ENCODE measurements around the gene PHAF1.

The PHAF1 gene

GRCh38 chr16:67196881-67197280 lies 87.1 kb downstream of the PHAF1 start:
- DNase-seq (ENCODE audit: low read depth): no peak

- DNase-seq (ENCODE audit: low read depth): no peak
Observed at GRCh38 chr16:67197704-67198103, 88.0 kb downstream of the PHAF1 start.

Measured in non-pigmented ciliary epithelial cell (primary cell).